HepG2 (cell line): ENCODE data around the gene C20orf204. TPM values are rescaled to one million over a fixed set of nuclear protein-coding genes. Genes with fewer than 3 reads are reported as not detected.

Source experiments
- BCL6 ChIP-seq: IDR thresholded peaks from 2 replicates; pipeline ENCODE4 v1.6.1; 2016; ENCODE audit warnings: missing genetic modification reagents, missing compliant biosample characterization
- CBX2 ChIP-seq, 2 experiments: fragments of 200-600 bp in 1 of 2; sonication (generic); formaldehyde crosslinking in 1 of 2; IDR thresholded peaks; 2 replicates each; pipeline versions ENCODE4 v1.7.0 to v1.8.1; 2018 to 2022; ENCODE audit warnings: low read depth in 2 of 2, low read length in 1 of 2, mild to moderate bottlenecking in 1 of 2, missing genetic modification reagents in 1 of 2
- HNRNPUL1 ChIP-seq: fragments of 200-400 bp; formaldehyde crosslinking; IDR thresholded peaks from 2 replicates; pipeline ENCODE4 v1.6.1; 2017; ENCODE audit warnings: low read depth, mild to moderate bottlenecking, low read length, moderate library complexity
- JARID2 ChIP-seq: sonication (generic); formaldehyde crosslinking; IDR thresholded peaks from 2 replicates; pipeline ENCODE4 v1.8.1; 2023; ENCODE audit warnings: missing genetic modification reagents, inconsistent platforms; ENCODE audit not compliant: insufficient replicate concordance
- MAF1 ChIP-seq: sonication (generic); formaldehyde crosslinking; IDR thresholded peaks from 2 replicates; pipeline ENCODE4 v1.5.0; 2020; ENCODE audit warnings: missing genetic modification reagents, borderline replicate concordance
- MEF2D ChIP-seq: sonication (generic); formaldehyde crosslinking; IDR thresholded peaks from 2 replicates; pipeline ENCODE4 v1.5.1; 2020; ENCODE audit warnings: mild to moderate bottlenecking, missing genetic modification reagents
- NR2F2 ChIP-seq: IDR thresholded peaks from 2 replicates; pipeline ENCODE4 v1.6.1; 2012; ENCODE audit warnings: low read depth, inconsistent platforms, borderline replicate concordance
- PCBP2 ChIP-seq: fragments of 200-400 bp; formaldehyde crosslinking; optimal IDR thresholded peaks from 2 replicates; pipeline ENCODE3; 2018; ENCODE audit warnings: low read length, low read depth; ENCODE audit not compliant: poor library complexity, severe bottlenecking
- THAP11 ChIP-seq: IDR thresholded peaks from 2 replicates; pipeline ENCODE4 v1.6.1; 2016; ENCODE audit warnings: missing biosample characterization, missing genetic modification reagents
- ZNF24 ChIP-seq: fragments of 450-650 bp; IDR thresholded peaks from 2 replicates; pipeline ENCODE4 v1.6.1; 2017; ENCODE audit warnings: antibody characterized with exemption, mild to moderate bottlenecking
- ZNF274 ChIP-seq: sonication (generic); formaldehyde crosslinking; IDR thresholded peaks from 2 replicates; pipeline ENCODE4 v1.5.1; 2020; ENCODE audit warnings: mild to moderate bottlenecking, missing genetic modification reagents
- ZNF296 ChIP-seq: sonication (generic); formaldehyde crosslinking; conservative IDR thresholded peaks from 2 replicates; pipeline ENCODE4 v1.5.0; 2020; ENCODE audit warnings: mild to moderate bottlenecking, missing genetic modification reagents
- ZNF512B ChIP-seq: sonication (generic); formaldehyde crosslinking; IDR thresholded peaks from 2 replicates; pipeline ENCODE4 v1.5.1; 2020; ENCODE audit warnings: missing genetic modification reagents, mild to moderate bottlenecking, borderline replicate concordance
- ZNF530 ChIP-seq: sonication (generic); formaldehyde crosslinking; IDR thresholded peaks from 2 replicates; pipeline ENCODE4 v1.5.0; 2020; ENCODE audit warnings: low read depth, mild to moderate bottlenecking, missing genetic modification reagents
- ZNF550 ChIP-seq: sonication (generic); formaldehyde crosslinking; IDR thresholded peaks from 2 replicates; pipeline ENCODE4 v1.4.0; 2020; ENCODE audit warnings: mild to moderate bottlenecking, missing genetic modification reagents, borderline replicate concordance
- ZNF577 ChIP-seq: sonication (generic); formaldehyde crosslinking; IDR thresholded peaks from 2 replicates; pipeline ENCODE4 v1.4.0; 2020; ENCODE audit warnings: mild to moderate bottlenecking, low read depth, missing genetic modification reagents, borderline replicate concordance
- ZNF629 ChIP-seq: sonication (generic); formaldehyde crosslinking; conservative IDR thresholded peaks from 2 replicates; pipeline ENCODE4 v1.5.0; 2020; ENCODE audit warnings: missing genetic modification reagents
- polyA plus RNA-seq, 8 experiments: library from polyadenylated mRNA; depleted of rRNA in 3 of 8; stranded (reverse) in 7 of 8; unstranded in 1 of 8; fragments of >200 nt; fragmentation: Illumina TruSeq in 4 of 8; extraction: Trizol in 4 of 8; gene quantifications; 2 replicates each; pipeline versions ENCODE4 v1.2.1 to v1.2.3, GENCODE V29; 2011 to 2016; ENCODE audit warnings: low read depth in 4 of 8, missing spikeins in 1 of 8, mixed read lengths in 1 of 8; ENCODE audit not compliant: insufficient read depth in 1 of 8
- total RNA-seq, 5 experiments: library from RNA; depleted of rRNA; stranded (reverse); fragments of >200 nt; fragmentation: Illumina TruSeq; extraction: Trizol; gene quantifications; 2 replicates each; pipeline ENCODE4 v1.2.3, GENCODE V29; 2016; ENCODE audit warnings: low read depth in 1 of 5
- TF ChIP-seq, protein P1 (sequence below): sonication (generic); formaldehyde crosslinking; IDR thresholded peaks from 2 replicates; pipeline ENCODE4 v1.5.0; 2020; ENCODE audit warnings: mild to moderate bottlenecking, low read depth, missing genetic modification reagents, borderline replicate concordance
- TF ChIP-seq, protein P2 (sequence below): IDR thresholded peaks from 2 replicates; pipeline ENCODE4 v1.6.1; 2016; ENCODE audit warnings: missing biosample characterization, missing genetic modification reagents, low read depth
- TF ChIP-seq, protein P3 (sequence below): sonication (generic); formaldehyde crosslinking; IDR thresholded peaks from 2 replicates; pipeline ENCODE4 v1.4.0; 2020; ENCODE audit warnings: mild to moderate bottlenecking, low read depth, missing genetic modification reagents

The C20orf204 gene
- total and polyA plus RNA-seq, 2 of the 13 experiments (the other 11 are each of a cell fraction or from before 2014, with no cell fraction given) = 22.1 to 80.0 TPM

DNA sequence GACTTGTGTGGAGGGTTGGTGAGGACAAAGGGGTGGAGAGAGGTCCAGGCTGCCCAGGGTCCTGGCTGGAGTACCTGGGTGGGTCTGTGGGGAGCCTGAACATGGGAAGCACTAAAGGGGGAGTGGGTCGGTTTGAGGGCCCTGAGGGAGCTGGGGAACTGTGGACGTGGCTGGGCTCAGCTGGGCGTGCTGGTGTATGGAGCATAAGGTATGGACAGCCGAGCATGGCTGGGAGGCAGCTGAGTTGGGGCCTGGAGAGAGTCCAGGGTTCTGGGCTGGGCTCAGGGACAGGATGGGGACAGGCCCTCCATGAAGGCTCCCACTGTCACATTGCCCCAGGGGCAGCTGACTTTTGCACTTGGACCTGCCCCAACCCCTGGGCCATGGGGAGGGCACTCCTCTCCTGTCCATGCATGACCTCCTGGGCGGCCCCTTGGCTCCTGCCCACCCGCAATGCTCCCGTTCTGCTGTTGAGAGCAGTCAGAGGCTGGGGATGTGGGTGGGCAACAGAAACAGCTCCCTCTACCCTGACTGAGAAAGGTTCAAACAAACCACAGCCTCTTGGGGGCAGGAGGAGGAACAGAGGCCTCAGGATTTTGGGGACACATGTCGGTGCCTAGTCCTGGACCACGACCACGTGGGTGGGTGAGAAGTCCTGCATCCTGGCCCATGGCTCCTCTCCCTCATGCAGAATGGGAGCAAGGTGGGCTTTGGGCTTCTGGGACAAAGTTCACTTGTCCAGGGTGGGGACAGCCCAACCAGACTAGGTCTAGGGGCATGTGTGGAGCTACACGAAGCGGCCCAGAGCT is 4.5 kb downstream of the C20orf204 start (continued):
- TF ChIP-seq CBX2 (IDR thresholded peaks at IDR 0.05; ENCODE audit: low read depth, low read length) (no peak), CBX2 (CRISPR knock-in tag; IDR thresholded peaks at IDR 0.05; ENCODE audit: low read depth) (no peak), ZNF530 (no peak), ZNF577 (CRISPR knock-in tag) (no peak), ZNF296 (CRISPR knock-in tag) (peak; percentile 64; the same call in 1 of the 2 replicates), NR2F2 (peak; percentile 13; the same call in 1 of the 2 replicates), PCBP2 (no peak), ZNF274 (no peak), ZNF629 (CRISPR knock-in tag) (no peak), MAF1 (no peak), ZNF512B (CRISPR knock-in tag) (no peak), JARID2 (CRISPR knock-in tag) (no peak), ZNF550 (CRISPR knock-in tag) (no peak), ZNF24 (no peak), BCL6 (CRISPR knock-in tag) (no peak; the same call in 1 of the 2 replicates), MEF2D (CRISPR knock-in tag) (no peak; the same call in 1 of the 2 replicates), THAP11 (no peak), HNRNPUL1 (no peak)
- TF ChIP-seq, protein P1, sequence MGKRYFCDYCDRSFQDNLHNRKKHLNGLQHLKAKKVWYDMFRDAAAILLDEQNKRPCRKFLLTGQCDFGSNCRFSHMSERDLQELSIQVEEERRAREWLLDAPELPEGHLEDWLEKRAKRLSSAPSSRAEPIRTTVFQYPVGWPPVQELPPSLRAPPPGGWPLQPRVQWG (CRISPR knock-in tag) = no peak
- TF ChIP-seq, protein P2, sequence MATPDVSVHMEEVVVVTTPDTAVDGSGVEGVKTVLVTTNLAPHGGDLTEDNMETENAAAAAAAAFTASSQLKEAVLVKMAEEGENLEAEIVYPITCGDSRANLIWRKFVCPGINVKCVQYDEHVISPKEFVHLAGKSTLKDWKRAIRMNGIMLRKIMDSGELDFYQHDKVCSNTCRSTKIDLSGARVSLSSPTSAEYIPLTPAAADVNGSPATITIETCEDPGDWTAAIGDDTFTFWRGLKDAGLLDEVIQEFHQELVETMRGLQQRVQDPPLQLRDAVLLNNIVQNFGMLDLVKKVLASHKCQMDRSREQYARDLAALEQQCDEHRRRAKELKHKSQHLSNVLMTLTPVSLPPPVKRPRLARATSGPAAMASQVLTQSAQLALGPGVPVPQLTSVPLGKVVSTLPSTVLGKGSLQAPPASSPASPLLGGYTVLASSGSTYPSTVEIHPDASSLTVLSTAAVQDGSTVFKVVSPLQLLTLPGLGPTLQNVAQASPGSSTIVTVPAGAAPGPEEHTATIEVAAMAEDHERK (CRISPR knock-in tag) = 0 out of 2 replicates have a peak, but pooled peaks have one; percentile 32
- TF ChIP-seq, protein P3, sequence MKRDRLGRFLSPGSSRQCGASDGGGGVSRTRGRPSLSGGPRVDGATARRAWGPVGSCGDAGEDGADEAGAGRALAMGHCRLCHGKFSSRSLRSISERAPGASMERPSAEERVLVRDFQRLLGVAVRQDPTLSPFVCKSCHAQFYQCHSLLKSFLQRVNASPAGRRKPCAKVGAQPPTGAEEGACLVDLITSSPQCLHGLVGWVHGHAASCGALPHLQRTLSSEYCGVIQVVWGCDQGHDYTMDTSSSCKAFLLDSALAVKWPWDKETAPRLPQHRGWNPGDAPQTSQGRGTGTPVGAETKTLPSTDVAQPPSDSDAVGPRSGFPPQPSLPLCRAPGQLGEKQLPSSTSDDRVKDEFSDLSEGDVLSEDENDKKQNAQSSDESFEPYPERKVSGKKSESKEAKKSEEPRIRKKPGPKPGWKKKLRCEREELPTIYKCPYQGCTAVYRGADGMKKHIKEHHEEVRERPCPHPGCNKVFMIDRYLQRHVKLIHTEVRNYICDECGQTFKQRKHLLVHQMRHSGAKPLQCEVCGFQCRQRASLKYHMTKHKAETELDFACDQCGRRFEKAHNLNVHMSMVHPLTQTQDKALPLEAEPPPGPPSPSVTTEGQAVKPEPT = no peak
